ENCODE results near the gene KRTAP24-1. TPM values are rescaled to one million over a fixed set of nuclear protein-coding genes. Genes with fewer than 3 reads are reported as not detected.

Gene KRTAP24-1
- total RNA-seq, 1 donor from 2014 or later, result not detected

DNA sequence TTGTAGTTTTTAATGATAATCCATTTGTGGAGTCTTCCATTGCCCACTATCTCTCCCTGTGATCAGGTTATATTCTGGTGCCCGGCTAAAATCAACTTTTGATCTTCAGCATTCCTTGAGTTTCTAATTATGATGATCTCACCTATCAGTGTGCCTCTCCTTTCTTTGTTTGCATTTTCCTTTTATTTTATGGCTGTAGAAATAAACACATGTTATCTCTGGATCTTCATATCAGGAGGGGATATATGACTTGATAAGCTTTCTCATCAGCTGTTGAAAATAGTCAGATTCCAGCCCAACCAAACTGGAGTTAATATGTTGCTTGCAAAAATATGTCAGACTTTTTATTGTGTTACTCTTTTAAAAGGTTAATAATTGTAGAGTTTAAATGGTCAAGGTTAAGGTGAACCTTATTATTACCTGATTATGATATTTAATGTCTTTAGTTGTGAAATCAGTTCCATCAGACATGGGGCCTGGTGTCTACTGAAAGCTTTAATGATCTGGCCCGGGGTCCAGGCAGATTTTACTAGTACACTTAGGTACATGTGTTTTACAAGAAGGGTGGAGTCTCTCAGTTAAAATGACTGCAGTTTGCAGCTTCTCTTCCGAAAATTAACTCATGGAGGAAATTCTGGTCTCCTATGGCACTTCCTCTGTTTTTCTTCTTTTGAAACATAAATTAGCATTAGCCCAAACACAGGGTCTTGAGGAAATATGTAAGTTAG is 12.8 kb downstream of the KRTAP24-1 start:
- Mint-ChIP-seq H3K36me3 (ENCODE audit: low read depth) (no peaks in the 10 kb centered on the region), H3K27me3 (ENCODE audit: low read depth) (no peaks in the 10 kb centered on the region), H3K4me3 (ENCODE audit: unreplicated experiment) (no peak overlapping the region), H3K9me3 (ENCODE audit: low read depth) (peaks cover 14% of the 10 kb centered on the region), H3K27ac (ENCODE audit: unreplicated experiment) (no peak overlapping the region), H3K4me1 (ENCODE audit: low read depth) (no peaks in the 10 kb centered on the region)
- TF ChIP-seq, protein P1, sequence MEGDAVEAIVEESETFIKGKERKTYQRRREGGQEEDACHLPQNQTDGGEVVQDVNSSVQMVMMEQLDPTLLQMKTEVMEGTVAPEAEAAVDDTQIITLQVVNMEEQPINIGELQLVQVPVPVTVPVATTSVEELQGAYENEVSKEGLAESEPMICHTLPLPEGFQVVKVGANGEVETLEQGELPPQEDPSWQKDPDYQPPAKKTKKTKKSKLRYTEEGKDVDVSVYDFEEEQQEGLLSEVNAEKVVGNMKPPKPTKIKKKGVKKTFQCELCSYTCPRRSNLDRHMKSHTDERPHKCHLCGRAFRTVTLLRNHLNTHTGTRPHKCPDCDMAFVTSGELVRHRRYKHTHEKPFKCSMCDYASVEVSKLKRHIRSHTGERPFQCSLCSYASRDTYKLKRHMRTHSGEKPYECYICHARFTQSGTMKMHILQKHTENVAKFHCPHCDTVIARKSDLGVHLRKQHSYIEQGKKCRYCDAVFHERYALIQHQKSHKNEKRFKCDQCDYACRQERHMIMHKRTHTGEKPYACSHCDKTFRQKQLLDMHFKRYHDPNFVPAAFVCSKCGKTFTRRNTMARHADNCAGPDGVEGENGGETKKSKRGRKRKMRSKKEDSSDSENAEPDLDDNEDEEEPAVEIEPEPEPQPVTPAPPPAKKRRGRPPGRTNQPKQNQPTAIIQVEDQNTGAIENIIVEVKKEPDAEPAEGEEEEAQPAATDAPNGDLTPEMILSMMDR (IDR thresholded peaks at IDR 0.05), result no peak
- no peak for DNase-seq (ENCODE audit: low spot score)

DNA sequence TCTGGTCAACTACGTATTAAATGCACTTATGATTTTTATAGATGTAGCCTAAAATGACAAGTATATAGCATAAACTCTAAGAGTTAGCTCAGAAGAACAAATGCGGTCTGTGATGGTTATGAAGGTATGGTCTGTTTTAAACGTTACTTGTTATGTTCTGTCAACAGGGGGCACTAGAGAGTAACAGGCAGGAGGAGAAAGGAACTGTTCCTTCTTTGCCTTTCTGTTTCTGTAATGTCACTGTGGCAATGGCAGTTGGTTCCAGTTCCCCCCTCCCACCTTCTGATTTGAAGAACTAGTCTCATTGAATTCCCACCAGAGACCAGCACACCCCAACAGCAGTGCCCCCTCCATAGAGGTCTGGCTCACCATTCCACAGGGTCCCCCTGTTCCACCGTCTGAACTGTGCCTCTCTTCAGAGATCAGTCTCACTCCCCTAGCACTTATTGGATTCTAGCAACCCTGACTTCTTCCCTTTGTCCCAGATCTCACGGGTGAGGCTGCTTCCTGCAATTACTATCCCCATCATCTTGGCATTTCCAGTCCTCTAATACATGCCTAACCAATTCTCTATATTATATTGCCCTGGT is 14.0 kb downstream of the KRTAP24-1 start:
- no peak overlapping the region for H3K4me3 Mint-ChIP-seq (ENCODE audit: unreplicated experiment)
- no peaks in the 10 kb centered on the region for H3K4me1 Mint-ChIP-seq (ENCODE audit: low read depth)
- H3K27ac Mint-ChIP-seq (ENCODE audit: unreplicated experiment), result no peak overlapping the region
- TF ChIP-seq, protein P1 (IDR thresholded peaks at IDR 0.05), result peak; percentile 50
- DNase-seq (ENCODE audit: low spot score), result no peak
- H3K27me3 Mint-ChIP-seq (ENCODE audit: low read depth), result no peaks in the 10 kb centered on the region
- H3K9me3 Mint-ChIP-seq (ENCODE audit: low read depth), result peaks cover 14% of the 10 kb centered on the region
- H3K36me3 Mint-ChIP-seq (ENCODE audit: low read depth), result no peaks in the 10 kb centered on the region

DNA sequence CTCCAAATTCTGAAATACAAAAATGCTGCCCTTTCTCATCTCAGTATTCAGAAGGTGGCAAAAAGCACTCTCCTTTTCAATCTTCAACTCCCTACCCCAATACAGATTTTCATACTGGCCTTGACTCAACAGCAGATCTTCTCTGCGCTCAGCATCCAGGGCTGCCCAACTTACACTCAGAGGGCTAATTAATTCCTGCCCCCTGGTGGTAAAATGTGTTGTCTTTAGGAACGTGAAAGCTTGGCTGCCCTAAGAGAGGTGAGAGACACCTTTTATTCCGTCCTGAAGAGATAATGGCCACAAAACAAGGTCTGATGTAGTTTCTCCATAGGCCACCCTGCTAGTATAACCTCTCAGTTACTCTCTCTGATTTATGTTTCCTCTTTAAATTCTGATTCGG is 25.0 kb downstream of the KRTAP24-1 start:
- H3K4me1 Mint-ChIP-seq (ENCODE audit: low read depth), result no peaks in the 10 kb centered on the region
- no peak overlapping the region for H3K4me3 Mint-ChIP-seq (ENCODE audit: unreplicated experiment)

DNA sequence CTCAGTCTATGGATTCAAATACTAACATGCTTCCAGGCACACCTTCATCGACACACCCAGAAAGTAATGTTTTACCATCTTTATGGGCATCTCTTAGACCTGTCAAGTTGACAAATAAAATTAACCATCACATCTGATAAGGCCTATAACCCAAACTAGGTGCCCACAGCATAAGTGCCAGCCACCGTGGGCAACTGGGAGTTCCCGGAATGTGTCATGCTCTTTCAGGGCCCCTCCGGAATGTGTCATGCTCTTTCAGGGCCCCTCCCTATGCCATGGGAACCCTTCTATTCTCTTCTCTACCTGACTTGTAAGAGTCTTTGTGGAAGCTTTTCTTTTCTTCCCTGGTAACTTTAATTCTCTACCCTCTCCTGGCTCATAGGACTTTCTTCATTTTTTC is 26.6 kb downstream of the KRTAP24-1 start:
- Mint-ChIP-seq H3K4me3 (ENCODE audit: unreplicated experiment) (no peak overlapping the region), H3K27me3 (ENCODE audit: low read depth) (no peaks in the 10 kb centered on the region), H3K4me1 (ENCODE audit: low read depth) (no peaks in the 10 kb centered on the region), H3K27ac (ENCODE audit: unreplicated experiment) (no peak overlapping the region), H3K36me3 (ENCODE audit: low read depth) (no peaks in the 10 kb centered on the region), H3K9me3 (ENCODE audit: low read depth) (peaks cover 3% of the 10 kb centered on the region)
- no peak for DNase-seq (ENCODE audit: low spot score)
- TF ChIP-seq, protein P1 (IDR thresholded peaks at IDR 0.05), result no peak

More for the DNA sequence above, 25.0 kb downstream of the KRTAP24-1 start:
- no peak overlapping the region for H3K27ac Mint-ChIP-seq (ENCODE audit: unreplicated experiment)
- H3K9me3 Mint-ChIP-seq (ENCODE audit: low read depth), result no peaks in the 10 kb centered on the region
- no peaks in the 10 kb centered on the region for H3K36me3 Mint-ChIP-seq (ENCODE audit: low read depth)
- no peak for DNase-seq (ENCODE audit: low spot score)
- TF ChIP-seq, protein P1 (IDR thresholded peaks at IDR 0.05), result peak; percentile 72
- no peaks in the 10 kb centered on the region for H3K27me3 Mint-ChIP-seq (ENCODE audit: low read depth)

DNA sequence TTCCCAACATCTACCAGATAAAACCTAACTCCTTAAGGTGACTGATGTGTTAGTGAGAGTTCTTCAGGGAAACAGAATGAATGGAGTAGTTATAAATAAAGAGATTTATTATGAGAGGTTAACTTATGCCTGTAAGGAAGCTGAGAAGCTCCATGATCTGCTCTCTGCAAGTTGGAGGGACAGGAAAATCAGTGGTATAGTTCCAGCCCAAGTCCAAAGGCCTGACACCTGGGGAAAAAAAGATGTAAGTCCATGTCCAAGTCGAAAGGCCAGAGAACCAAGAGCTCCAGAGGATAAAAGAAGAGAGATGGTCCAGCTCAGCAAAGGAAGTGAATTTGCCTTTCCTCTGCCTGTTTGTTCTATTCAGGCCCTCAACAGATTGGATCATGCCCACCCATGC is 27.1 kb downstream of the KRTAP24-1 start:
- DNase-seq (ENCODE audit: low spot score), result no peak
- TF ChIP-seq, protein P1 (IDR thresholded peaks at IDR 0.05), result no peak
- no peaks in the 10 kb centered on the region for H3K4me1 Mint-ChIP-seq (ENCODE audit: low read depth)
- H3K4me3 Mint-ChIP-seq (ENCODE audit: unreplicated experiment), result no peak overlapping the region
- H3K27ac Mint-ChIP-seq (ENCODE audit: unreplicated experiment), result no peak overlapping the region
- H3K27me3 Mint-ChIP-seq (ENCODE audit: low read depth), result no peaks in the 10 kb centered on the region
- no peaks in the 10 kb centered on the region for H3K36me3 Mint-ChIP-seq (ENCODE audit: low read depth)
- peaks cover 4% of the 10 kb centered on the region for H3K9me3 Mint-ChIP-seq (ENCODE audit: low read depth)
